Measurements from ENCODE around the gene FSIP1. TPM values are rescaled to one million over a fixed set of nuclear protein-coding genes. Genes with fewer than 3 reads are reported as not detected.

The FSIP1 gene
- total and polyA plus RNA-seq, 5 donors from 2014 or later = 0.08 to 1.1 (median 0.20) TPM

- H3K27ac Mint-ChIP-seq = no peak overlapping the region
- H3K27me3 Mint-ChIP-seq = peaks cover 67% of the 10 kb centered on the region
- Histone ChIP-seq H3K36me3 (ENCODE audit: control insufficient read depth, insufficient read depth, low read length) (no peaks in the 10 kb centered on the region), H3K27me3 (ENCODE audit: control insufficient read depth, insufficient read depth, low read length) (peaks cover 35% of the 10 kb centered on the region), H3K4me1 (ENCODE audit: control insufficient read depth, insufficient read depth, low read length, poor library complexity, severe bottlenecking) (no peaks in the 10 kb centered on the region), H3K9me3 (ENCODE audit: control insufficient read depth in 2 of 2, low read length in 2 of 2) (peaks cover 0 to 3% of the 10 kb centered on the region in 2 experiments), H3K4me3 (ENCODE audit: low read depth, low read length) (no peak overlapping the region), H3K27ac (ENCODE audit: insufficient read depth, low read length, poor library complexity, severe bottlenecking) (no peak overlapping the region)
- H3K4me1 Mint-ChIP-seq = no peaks in the 10 kb centered on the region
- H3K4me3 Mint-ChIP-seq = no peak overlapping the region
- DNase-seq = no peak
- ATAC-seq (ENCODE audit: low read depth in 2 of 2) = no peak
- H3K36me3 Mint-ChIP-seq = no peaks in the 10 kb centered on the region
- peaks cover 0 to 5% (median 0%) of the 10 kb centered on the region in 7 donors for H3K9me3 Mint-ChIP-seq
Measured at GRCh38 chr15:39752991-39753390, 29.6 kb downstream of the FSIP1 start.

GRCh38 chr15:39752246-39752645, 30.4 kb downstream of the FSIP1 start:
- no peak overlapping the region for H3K4me3 Mint-ChIP-seq
- Histone ChIP-seq H3K4me3 (ENCODE audit: low read depth, low read length) (no peak overlapping the region), H3K9me3 (ENCODE audit: control insufficient read depth in 2 of 2, low read length in 2 of 2) (peaks cover 0 to 3% of the 10 kb centered on the region in 2 experiments), H3K36me3 (ENCODE audit: control insufficient read depth, insufficient read depth, low read length) (no peaks in the 10 kb centered on the region), H3K27me3 (ENCODE audit: control insufficient read depth, insufficient read depth, low read length) (peaks cover 34% of the 10 kb centered on the region), H3K27ac (ENCODE audit: insufficient read depth, low read length, poor library complexity, severe bottlenecking) (no peak overlapping the region), H3K4me1 (ENCODE audit: control insufficient read depth, insufficient read depth, low read length, poor library complexity, severe bottlenecking) (no peaks in the 10 kb centered on the region)
- no peaks in the 10 kb centered on the region for H3K36me3 Mint-ChIP-seq
- H3K27me3 Mint-ChIP-seq = peaks cover 71% of the 10 kb centered on the region
- no peak for DNase-seq
- no peak overlapping the region for H3K27ac Mint-ChIP-seq
- H3K9me3 Mint-ChIP-seq = peaks cover 0 to 5% (median 0%) of the 10 kb centered on the region in 7 donors
- H3K4me1 Mint-ChIP-seq = no peaks in the 10 kb centered on the region
- no peak for ATAC-seq (ENCODE audit: low read depth in 2 of 2)

GRCh38 chr15:39748276-39748675, 34.4 kb downstream of the FSIP1 start:
- Histone ChIP-seq H3K27me3 (ENCODE audit: control insufficient read depth, insufficient read depth, low read length) (peaks cover 33% of the 10 kb centered on the region), H3K4me1 (ENCODE audit: control insufficient read depth, insufficient read depth, low read length, poor library complexity, severe bottlenecking) (no peaks in the 10 kb centered on the region), H3K4me3 (ENCODE audit: low read depth, low read length) (no peak overlapping the region), H3K27ac (ENCODE audit: insufficient read depth, low read length, poor library complexity, severe bottlenecking) (no peak overlapping the region), H3K9me3 (ENCODE audit: control insufficient read depth in 2 of 2, low read length in 2 of 2) (peaks cover 0 to 3% of the 10 kb centered on the region in 2 experiments), H3K36me3 (ENCODE audit: control insufficient read depth, insufficient read depth, low read length) (no peaks in the 10 kb centered on the region)
- Mint-ChIP-seq H3K36me3 (no peaks in the 10 kb centered on the region), H3K27ac (no peak overlapping the region), H3K4me1 (no peaks in the 10 kb centered on the region), H3K4me3 (no peak overlapping the region), H3K9me3 (peaks cover 0 to 5% (median 0%) of the 10 kb centered on the region in 7 donors), H3K27me3 (peaks cover 63% of the 10 kb centered on the region)
- no peak for ATAC-seq (ENCODE audit: low read depth in 2 of 2)
- no peak for DNase-seq

GRCh38 chr15:39747326-39747725, 35.3 kb downstream of the FSIP1 start:
- Mint-ChIP-seq H3K36me3 (no peaks in the 10 kb centered on the region), H3K4me1 (no peaks in the 10 kb centered on the region), H3K4me3 (no peak overlapping the region), H3K27me3 (peaks cover 53% of the 10 kb centered on the region), H3K27ac (no peak overlapping the region), H3K9me3 (peaks cover 0 to 5% (median 0%) of the 10 kb centered on the region in 7 donors)
- Histone ChIP-seq H3K4me1 (ENCODE audit: control insufficient read depth, insufficient read depth, low read length, poor library complexity, severe bottlenecking) (no peaks in the 10 kb centered on the region), H3K36me3 (ENCODE audit: control insufficient read depth, insufficient read depth, low read length) (no peaks in the 10 kb centered on the region), H3K4me3 (ENCODE audit: low read depth, low read length) (no peak overlapping the region), H3K9me3 (ENCODE audit: control insufficient read depth in 2 of 2, low read length in 2 of 2) (peaks cover 0 to 3% of the 10 kb centered on the region in 2 experiments), H3K27ac (ENCODE audit: insufficient read depth, low read length, poor library complexity, severe bottlenecking) (no peak overlapping the region), H3K27me3 (ENCODE audit: control insufficient read depth, insufficient read depth, low read length) (peaks cover 34% of the 10 kb centered on the region)
- ATAC-seq (ENCODE audit: low read depth in 2 of 2) = no peak
- no peak for DNase-seq

- Histone ChIP-seq H3K9me3 (ENCODE audit: control insufficient read depth in 2 of 2, low read length in 2 of 2) (peaks cover 0 to 3% of the 10 kb centered on the region in 2 experiments), H3K27ac (ENCODE audit: insufficient read depth, low read length, poor library complexity, severe bottlenecking) (no peak overlapping the region), H3K4me1 (ENCODE audit: control insufficient read depth, insufficient read depth, low read length, poor library complexity, severe bottlenecking) (no peaks in the 10 kb centered on the region), H3K27me3 (ENCODE audit: control insufficient read depth, insufficient read depth, low read length) (peaks cover 34% of the 10 kb centered on the region), H3K36me3 (ENCODE audit: control insufficient read depth, insufficient read depth, low read length) (no peaks in the 10 kb centered on the region), H3K4me3 (ENCODE audit: low read depth, low read length) (no peak overlapping the region)
- H3K36me3 Mint-ChIP-seq = no peaks in the 10 kb centered on the region
- H3K27ac Mint-ChIP-seq = no peak overlapping the region
- DNase-seq (no peak), ATAC-seq (ENCODE audit: low read depth in 2 of 2) (no peak)
- peaks cover 52% of the 10 kb centered on the region for H3K27me3 Mint-ChIP-seq
- no peaks in the 10 kb centered on the region for H3K4me1 Mint-ChIP-seq
- H3K9me3 Mint-ChIP-seq = peaks cover 0 to 5% (median 0%) of the 10 kb centered on the region in 7 donors
- H3K4me3 Mint-ChIP-seq = no peak overlapping the region
Measured at GRCh38 chr15:39746714-39747276, 35.8 kb downstream of the FSIP1 start.

GRCh38 chr15:39746176-39746575, 36.5 kb downstream of the FSIP1 start:
- Mint-ChIP-seq H3K27me3 (peaks cover 48% of the 10 kb centered on the region), H3K4me3 (no peak overlapping the region), H3K27ac (no peak overlapping the region), H3K9me3 (peaks cover 0 to 3% (median 0%) of the 10 kb centered on the region in 7 donors), H3K4me1 (no peaks in the 10 kb centered on the region), H3K36me3 (no peaks in the 10 kb centered on the region)
- H3K27me3 ChIP-seq (ENCODE audit: control insufficient read depth, insufficient read depth, low read length) = peaks cover 32% of the 10 kb centered on the region
- H3K9me3 ChIP-seq (ENCODE audit: control insufficient read depth in 2 of 2, low read length in 2 of 2) = peaks cover 0 to 3% of the 10 kb centered on the region in 2 experiments
- ATAC-seq (ENCODE audit: low read depth in 2 of 2) = no peak
- no peak for DNase-seq
- no peaks in the 10 kb centered on the region for H3K4me1 ChIP-seq (ENCODE audit: control insufficient read depth, insufficient read depth, low read length, poor library complexity, severe bottlenecking)
- H3K27ac ChIP-seq (ENCODE audit: insufficient read depth, low read length, poor library complexity, severe bottlenecking) = no peak overlapping the region
- H3K36me3 ChIP-seq (ENCODE audit: control insufficient read depth, insufficient read depth, low read length) = no peaks in the 10 kb centered on the region
- H3K4me3 ChIP-seq (ENCODE audit: low read depth, low read length) = no peak overlapping the region

- Mint-ChIP-seq H3K4me3 (no peak overlapping the region), H3K9me3 (peaks cover 0 to 3% (median 0%) of the 10 kb centered on the region in 7 donors), H3K4me1 (no peaks in the 10 kb centered on the region), H3K27ac (no peak overlapping the region), H3K36me3 (no peaks in the 10 kb centered on the region), H3K27me3 (peaks cover 43% of the 10 kb centered on the region)
- Histone ChIP-seq H3K9me3 (ENCODE audit: control insufficient read depth in 2 of 2, low read length in 2 of 2) (peaks cover 0 to 3% of the 10 kb centered on the region in 2 experiments), H3K4me3 (ENCODE audit: low read depth, low read length) (no peak overlapping the region), H3K27me3 (ENCODE audit: control insufficient read depth, insufficient read depth, low read length) (peaks cover 26% of the 10 kb centered on the region), H3K4me1 (ENCODE audit: control insufficient read depth, insufficient read depth, low read length, poor library complexity, severe bottlenecking) (no peaks in the 10 kb centered on the region), H3K27ac (ENCODE audit: insufficient read depth, low read length, poor library complexity, severe bottlenecking) (no peak overlapping the region), H3K36me3 (ENCODE audit: control insufficient read depth, insufficient read depth, low read length) (no peaks in the 10 kb centered on the region)
- no peak for ATAC-seq (ENCODE audit: low read depth in 2 of 2)
- DNase-seq = no peak
Measured at GRCh38 chr15:39745415-39745814, 37.2 kb downstream of the FSIP1 start.
